Panc1 (cell line): ENCODE results near the gene UST. TPM values are rescaled to one million over a fixed set of nuclear protein-coding genes. Genes with fewer than 3 reads are reported as not detected.

ENCODE experiments used
- ATAC-seq: fragments of 200-7000 bp; cut with Tn5 transposase; 2 replicates; pipeline ENCODE4 v1.9.1; 2020; ENCODE audit warnings: mild to moderate bottlenecking, moderate library complexity
- BruUV-seq: library from RNA; stranded (reverse); fragments of 400-500 nt; replicated peaks from 2 replicates; lab custom pipeline; 2021; lab: Mats Ljungman, UMichigan
- CTCF ChIA-PET: fragments of 300-600 bp; sonication (Branson Sonifier 250); formaldehyde crosslinking; loops from one replicate; lab custom pipeline; 2022; ENCODE audit warnings: antibody characterized with exemption; lab: Charles Lee
- POLR2A ChIA-PET: fragments of 300-600 bp; sonication (Branson Sonifier 250); formaldehyde crosslinking; loops from one replicate; lab custom pipeline; 2022; ENCODE audit warnings: antibody characterized with exemption; lab: Charles Lee
- DNase-seq: peaks from one replicate; pipeline ENCODE4 v3.0.0-alpha.2; 2010; ENCODE audit warnings: low read depth, low spot score
- H3K27ac ChIP-seq: 2 replicates; pipeline ENCODE4 v1.5.1; 2011; ENCODE audit warnings: mild to moderate bottlenecking, low read length, inconsistent platforms
- H3K27me3 ChIP-seq: fragments of 200-500 bp; sonication (Bioruptor generic); 2 replicates; pipeline ENCODE4 v1.6.0; 2014; ENCODE audit warnings: low read length, inconsistent platforms; ENCODE audit not compliant: control insufficient read depth, insufficient read depth
- H3K36me3 ChIP-seq: fragments of 200-500 bp; sonication (Bioruptor generic); 2 replicates; pipeline ENCODE4 v1.5.1; 2014; ENCODE audit warnings: inconsistent platforms, mild to moderate bottlenecking, low read length, moderate library complexity; ENCODE audit not compliant: control insufficient read depth, insufficient read depth
- H3K4me1 ChIP-seq: 2 replicates; pipeline ENCODE4 v1.5.1; 2011; ENCODE audit warnings: inconsistent platforms, mild to moderate bottlenecking, low read length, moderate library complexity; ENCODE audit not compliant: control insufficient read depth, insufficient read depth
- H3K4me3 ChIP-seq, 2 experiments: 2 replicates each; pipeline ENCODE4 v1.5.1; 2011 to 2012; ENCODE audit warnings: low read depth in 2 of 2, low read length in 2 of 2, mild to moderate bottlenecking in 2 of 2, inconsistent platforms in 1 of 2, moderate library complexity in 1 of 2
- H3K9me3 ChIP-seq: fragments of 200-500 bp; sonication (Bioruptor generic); 2 replicates; pipeline ENCODE4 v1.5.1; 2014; ENCODE audit warnings: low read depth, mild to moderate bottlenecking, inconsistent platforms, low read length, moderate library complexity; ENCODE audit not compliant: control insufficient read depth, insufficient read depth
- POLR2AphosphoS5 ChIP-seq: IDR thresholded peaks from 2 replicates; pipeline ENCODE4 v1.6.1; 2012; ENCODE audit warnings: mild to moderate bottlenecking, low read depth, low read length, moderate library complexity
- REST ChIP-seq, 2 experiments: IDR thresholded peaks; 2 replicates each; pipeline ENCODE4 v1.6.1; 2011 to 2012; ENCODE audit warnings: low read depth in 2 of 2, control low read depth in 1 of 2, low read length in 1 of 2, mild to moderate bottlenecking in 1 of 2, moderate library complexity in 1 of 2; ENCODE audit not compliant: insufficient read depth in 1 of 2
- SIN3A ChIP-seq: IDR thresholded peaks from 2 replicates; pipeline ENCODE4 v1.6.1; 2012; ENCODE audit warnings: low read depth, mild to moderate bottlenecking, low read length, moderate library complexity, borderline replicate concordance; ENCODE audit not compliant: insufficient read depth
- TCF7L2 ChIP-seq: IDR thresholded peaks from 2 replicates; pipeline ENCODE4 v1.6.1; 2011; ENCODE audit warnings: mild to moderate bottlenecking, low read depth, low read length, inconsistent platforms
- in situ Hi-C: cut with HindIII; loops from 2 replicates; pipeline ENCODE4 v1.10.0; 2016; ENCODE audit warnings: low sequenced_read_pairs, low pct_unique_long_range_greater_than_20kb
- intact Hi-C: fragments of 100-400 bp; cut with micrococcal nuclease; formaldehyde crosslinking; loops from one replicate; pipeline ENCODE4 v1.10.0; 2022; ENCODE audit not compliant: unreplicated experiment
- total RNA-seq: library from RNA; stranded (reverse); gene quantifications from one replicate; pipeline ENCODE4 v1.2.1, GENCODE V29; 2021; ENCODE audit not compliant: unreplicated experiment
- TF ChIP-seq, protein P1 (sequence below): fragments of 450-650 bp; IDR thresholded peaks from 2 replicates; pipeline ENCODE4 v1.5.1; 2017; ENCODE audit warnings: mild to moderate bottlenecking

UST gene
- total RNA-seq, 1 experiment from 2014 or later: 0.15 TPM

- no peak for ATAC-seq
- POLR2A ChIA-PET: no interaction called here
Observed at GRCh38 chr6:148800536-148800935, 53.7 kb downstream of the UST start.

GRCh38 chr6:148803979-148804378, 57.1 kb downstream of the UST start:
- DNase-seq (no peak), ATAC-seq (no peak)
- in situ Hi-C loops (no loop called here), intact Hi-C loops (no loop called here)
- no peaks in the 10 kb centered on the region for H3K9me3 ChIP-seq
- TF ChIP-seq SIN3A (no peak), POLR2AphosphoS5 (no peak), REST (IDR thresholded peaks at IDR 0.05; ENCODE audit: insufficient read depth in 1 of 2, low read depth in 2 of 2, low read length in 1 of 2) (no peak), TCF7L2 (no peak)
- TF ChIP-seq, protein P1, sequence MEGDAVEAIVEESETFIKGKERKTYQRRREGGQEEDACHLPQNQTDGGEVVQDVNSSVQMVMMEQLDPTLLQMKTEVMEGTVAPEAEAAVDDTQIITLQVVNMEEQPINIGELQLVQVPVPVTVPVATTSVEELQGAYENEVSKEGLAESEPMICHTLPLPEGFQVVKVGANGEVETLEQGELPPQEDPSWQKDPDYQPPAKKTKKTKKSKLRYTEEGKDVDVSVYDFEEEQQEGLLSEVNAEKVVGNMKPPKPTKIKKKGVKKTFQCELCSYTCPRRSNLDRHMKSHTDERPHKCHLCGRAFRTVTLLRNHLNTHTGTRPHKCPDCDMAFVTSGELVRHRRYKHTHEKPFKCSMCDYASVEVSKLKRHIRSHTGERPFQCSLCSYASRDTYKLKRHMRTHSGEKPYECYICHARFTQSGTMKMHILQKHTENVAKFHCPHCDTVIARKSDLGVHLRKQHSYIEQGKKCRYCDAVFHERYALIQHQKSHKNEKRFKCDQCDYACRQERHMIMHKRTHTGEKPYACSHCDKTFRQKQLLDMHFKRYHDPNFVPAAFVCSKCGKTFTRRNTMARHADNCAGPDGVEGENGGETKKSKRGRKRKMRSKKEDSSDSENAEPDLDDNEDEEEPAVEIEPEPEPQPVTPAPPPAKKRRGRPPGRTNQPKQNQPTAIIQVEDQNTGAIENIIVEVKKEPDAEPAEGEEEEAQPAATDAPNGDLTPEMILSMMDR: no peak
- no peak overlapping the region for H3K4me3 ChIP-seq
- H3K27me3 ChIP-seq: no peaks in the 10 kb centered on the region
- ChIA-PET POLR2A (no interaction called here), CTCF (no interaction called here)
- BruUV-seq: no TSS peak
- no peaks in the 10 kb centered on the region for H3K36me3 ChIP-seq
- H3K27ac ChIP-seq: no peak overlapping the region
- no peaks in the 10 kb centered on the region for H3K4me1 ChIP-seq

More at GRCh38 chr6:148800536-148800935, 53.7 kb downstream of the UST start:
- BruUV-seq: no TSS peak
- Histone ChIP-seq H3K4me3 (no peak overlapping the region), H3K36me3 (no peaks in the 10 kb centered on the region), H3K4me1 (no peaks in the 10 kb centered on the region), H3K9me3 (no peaks in the 10 kb centered on the region), H3K27me3 (no peaks in the 10 kb centered on the region; the same call in 1 of the 2 replicates), H3K27ac (no peak overlapping the region)
- TF ChIP-seq, protein P1: no peak
- no peak for TF ChIP-seq REST (IDR thresholded peaks at IDR 0.05; ENCODE audit: insufficient read depth in 1 of 2, low read depth in 2 of 2, low read length in 1 of 2)
- TF ChIP-seq SIN3A: no peak
- no peak for TF ChIP-seq POLR2AphosphoS5
- TF ChIP-seq TCF7L2: no peak
- no peak for DNase-seq
- CTCF ChIA-PET: no interaction called here
- in situ Hi-C loops (no loop called here), intact Hi-C loops (no loop called here)
